ENCODE results near the gene P2RY8. TPM values are rescaled to one million over a fixed set of nuclear protein-coding genes. Genes with fewer than 3 reads are reported as not detected.

Gene P2RY8
- total and polyA plus RNA-seq, 10 of the 15 experiments (the other 5 are each of a cell fraction or from before 2014, with no cell fraction given) = 2.0 to 64.4 (median 36.5) TPM

DNA sequence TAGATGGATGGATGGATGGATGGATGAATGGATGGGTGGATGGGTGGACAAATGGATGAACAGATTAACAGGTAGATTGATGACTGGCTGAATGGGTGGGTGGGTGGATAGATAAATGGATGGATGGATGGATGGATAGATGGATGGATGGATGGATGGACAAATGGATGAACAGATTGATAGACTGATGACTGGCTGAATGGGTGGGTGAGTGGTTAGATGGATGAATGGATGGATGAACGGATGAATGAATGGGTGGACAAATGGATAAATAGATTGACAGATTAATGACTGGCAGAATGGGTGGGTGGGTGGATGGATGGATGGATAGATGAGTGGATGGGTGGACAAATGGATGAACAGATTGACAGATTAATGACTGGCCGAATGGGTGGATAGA, 40.9 kb upstream of the P2RY8 start:
- ATAC-seq (no peak), FAIRE-seq (no peak), DNase-seq (ENCODE audit: low read depth, low spot score) (no peak)
- TF ChIP-seq RFX5 (IDR thresholded peaks at IDR 0.05; ENCODE audit: low read depth, low read length) (no peak), KAT2A (conservative IDR thresholded peaks at IDR 0.05; ENCODE audit: control insufficient read depth, low read depth, low read length) (no peak), NR2F1 (conservative IDR thresholded peaks at IDR 0.05) (no peak), CBFB (IDR thresholded peaks at IDR 0.05; ENCODE audit: low read depth) (no peak), SIX5 (IDR thresholded peaks at IDR 0.05; ENCODE audit: low read depth, low read length, severe bottlenecking) (no peak), MTA2 (IDR thresholded peaks at IDR 0.05; ENCODE audit: low read depth) (no peak)
- TF ChIP-seq, protein P1, sequence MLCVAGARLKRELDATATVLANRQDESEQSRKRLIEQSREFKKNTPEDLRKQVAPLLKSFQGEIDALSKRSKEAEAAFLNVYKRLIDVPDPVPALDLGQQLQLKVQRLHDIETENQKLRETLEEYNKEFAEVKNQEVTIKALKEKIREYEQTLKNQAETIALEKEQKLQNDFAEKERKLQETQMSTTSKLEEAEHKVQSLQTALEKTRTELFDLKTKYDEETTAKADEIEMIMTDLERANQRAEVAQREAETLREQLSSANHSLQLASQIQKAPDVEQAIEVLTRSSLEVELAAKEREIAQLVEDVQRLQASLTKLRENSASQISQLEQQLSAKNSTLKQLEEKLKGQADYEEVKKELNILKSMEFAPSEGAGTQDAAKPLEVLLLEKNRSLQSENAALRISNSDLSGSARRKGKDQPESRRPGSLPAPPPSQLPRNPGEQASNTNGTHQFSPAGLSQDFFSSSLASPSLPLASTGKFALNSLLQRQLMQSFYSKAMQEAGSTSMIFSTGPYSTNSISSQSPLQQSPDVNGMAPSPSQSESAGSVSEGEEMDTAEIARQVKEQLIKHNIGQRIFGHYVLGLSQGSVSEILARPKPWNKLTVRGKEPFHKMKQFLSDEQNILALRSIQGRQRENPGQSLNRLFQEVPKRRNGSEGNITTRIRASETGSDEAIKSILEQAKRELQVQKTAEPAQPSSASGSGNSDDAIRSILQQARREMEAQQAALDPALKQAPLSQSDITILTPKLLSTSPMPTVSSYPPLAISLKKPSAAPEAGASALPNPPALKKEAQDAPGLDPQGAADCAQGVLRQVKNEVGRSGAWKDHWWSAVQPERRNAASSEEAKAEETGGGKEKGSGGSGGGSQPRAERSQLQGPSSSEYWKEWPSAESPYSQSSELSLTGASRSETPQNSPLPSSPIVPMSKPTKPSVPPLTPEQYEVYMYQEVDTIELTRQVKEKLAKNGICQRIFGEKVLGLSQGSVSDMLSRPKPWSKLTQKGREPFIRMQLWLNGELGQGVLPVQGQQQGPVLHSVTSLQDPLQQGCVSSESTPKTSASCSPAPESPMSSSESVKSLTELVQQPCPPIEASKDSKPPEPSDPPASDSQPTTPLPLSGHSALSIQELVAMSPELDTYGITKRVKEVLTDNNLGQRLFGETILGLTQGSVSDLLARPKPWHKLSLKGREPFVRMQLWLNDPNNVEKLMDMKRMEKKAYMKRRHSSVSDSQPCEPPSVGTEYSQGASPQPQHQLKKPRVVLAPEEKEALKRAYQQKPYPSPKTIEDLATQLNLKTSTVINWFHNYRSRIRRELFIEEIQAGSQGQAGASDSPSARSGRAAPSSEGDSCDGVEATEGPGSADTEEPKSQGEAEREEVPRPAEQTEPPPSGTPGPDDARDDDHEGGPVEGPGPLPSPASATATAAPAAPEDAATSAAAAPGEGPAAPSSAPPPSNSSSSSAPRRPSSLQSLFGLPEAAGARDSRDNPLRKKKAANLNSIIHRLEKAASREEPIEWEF (IDR thresholded peaks at IDR 0.05; ENCODE audit: insufficient replicate concordance, low read depth, low read length) = no peak
- TF ChIP-seq, protein P2, sequence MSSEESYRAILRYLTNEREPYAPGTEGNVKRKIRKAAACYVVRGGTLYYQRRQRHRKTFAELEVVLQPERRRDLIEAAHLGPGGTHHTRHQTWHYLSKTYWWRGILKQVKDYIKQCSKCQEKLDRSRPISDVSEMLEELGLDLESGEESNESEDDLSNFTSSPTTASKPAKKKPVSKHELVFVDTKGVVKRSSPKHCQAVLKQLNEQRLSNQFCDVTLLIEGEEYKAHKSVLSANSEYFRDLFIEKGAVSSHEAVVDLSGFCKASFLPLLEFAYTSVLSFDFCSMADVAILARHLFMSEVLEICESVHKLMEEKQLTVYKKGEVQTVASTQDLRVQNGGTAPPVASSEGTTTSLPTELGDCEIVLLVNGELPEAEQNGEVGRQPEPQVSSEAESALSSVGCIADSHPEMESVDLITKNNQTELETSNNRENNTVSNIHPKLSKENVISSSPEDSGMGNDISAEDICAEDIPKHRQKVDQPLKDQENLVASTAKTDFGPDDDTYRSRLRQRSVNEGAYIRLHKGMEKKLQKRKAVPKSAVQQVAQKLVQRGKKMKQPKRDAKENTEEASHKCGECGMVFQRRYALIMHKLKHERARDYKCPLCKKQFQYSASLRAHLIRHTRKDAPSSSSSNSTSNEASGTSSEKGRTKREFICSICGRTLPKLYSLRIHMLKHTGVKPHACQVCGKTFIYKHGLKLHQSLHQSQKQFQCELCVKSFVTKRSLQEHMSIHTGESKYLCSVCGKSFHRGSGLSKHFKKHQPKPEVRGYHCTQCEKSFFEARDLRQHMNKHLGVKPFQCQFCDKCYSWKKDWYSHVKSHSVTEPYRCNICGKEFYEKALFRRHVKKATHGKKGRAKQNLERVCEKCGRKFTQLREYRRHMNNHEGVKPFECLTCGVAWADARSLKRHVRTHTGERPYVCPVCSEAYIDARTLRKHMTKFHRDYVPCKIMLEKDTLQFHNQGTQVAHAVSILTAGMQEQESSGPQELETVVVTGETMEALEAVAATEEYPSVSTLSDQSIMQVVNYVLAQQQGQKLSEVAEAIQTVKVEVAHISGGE (CRISPR knock-in tag; IDR thresholded peaks at IDR 0.05) = no peak
- TF ChIP-seq, protein P3, sequence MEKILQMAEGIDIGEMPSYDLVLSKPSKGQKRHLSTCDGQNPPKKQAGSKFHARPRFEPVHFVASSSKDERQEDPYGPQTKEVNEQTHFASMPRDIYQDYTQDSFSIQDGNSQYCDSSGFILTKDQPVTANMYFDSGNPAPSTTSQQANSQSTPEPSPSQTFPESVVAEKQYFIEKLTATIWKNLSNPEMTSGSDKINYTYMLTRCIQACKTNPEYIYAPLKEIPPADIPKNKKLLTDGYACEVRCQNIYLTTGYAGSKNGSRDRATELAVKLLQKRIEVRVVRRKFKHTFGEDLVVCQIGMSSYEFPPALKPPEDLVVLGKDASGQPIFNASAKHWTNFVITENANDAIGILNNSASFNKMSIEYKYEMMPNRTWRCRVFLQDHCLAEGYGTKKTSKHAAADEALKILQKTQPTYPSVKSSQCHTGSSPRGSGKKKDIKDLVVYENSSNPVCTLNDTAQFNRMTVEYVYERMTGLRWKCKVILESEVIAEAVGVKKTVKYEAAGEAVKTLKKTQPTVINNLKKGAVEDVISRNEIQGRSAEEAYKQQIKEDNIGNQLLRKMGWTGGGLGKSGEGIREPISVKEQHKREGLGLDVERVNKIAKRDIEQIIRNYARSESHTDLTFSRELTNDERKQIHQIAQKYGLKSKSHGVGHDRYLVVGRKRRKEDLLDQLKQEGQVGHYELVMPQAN (conservative IDR thresholded peaks at IDR 0.05) = no peak
- TF ChIP-seq, protein P4, sequence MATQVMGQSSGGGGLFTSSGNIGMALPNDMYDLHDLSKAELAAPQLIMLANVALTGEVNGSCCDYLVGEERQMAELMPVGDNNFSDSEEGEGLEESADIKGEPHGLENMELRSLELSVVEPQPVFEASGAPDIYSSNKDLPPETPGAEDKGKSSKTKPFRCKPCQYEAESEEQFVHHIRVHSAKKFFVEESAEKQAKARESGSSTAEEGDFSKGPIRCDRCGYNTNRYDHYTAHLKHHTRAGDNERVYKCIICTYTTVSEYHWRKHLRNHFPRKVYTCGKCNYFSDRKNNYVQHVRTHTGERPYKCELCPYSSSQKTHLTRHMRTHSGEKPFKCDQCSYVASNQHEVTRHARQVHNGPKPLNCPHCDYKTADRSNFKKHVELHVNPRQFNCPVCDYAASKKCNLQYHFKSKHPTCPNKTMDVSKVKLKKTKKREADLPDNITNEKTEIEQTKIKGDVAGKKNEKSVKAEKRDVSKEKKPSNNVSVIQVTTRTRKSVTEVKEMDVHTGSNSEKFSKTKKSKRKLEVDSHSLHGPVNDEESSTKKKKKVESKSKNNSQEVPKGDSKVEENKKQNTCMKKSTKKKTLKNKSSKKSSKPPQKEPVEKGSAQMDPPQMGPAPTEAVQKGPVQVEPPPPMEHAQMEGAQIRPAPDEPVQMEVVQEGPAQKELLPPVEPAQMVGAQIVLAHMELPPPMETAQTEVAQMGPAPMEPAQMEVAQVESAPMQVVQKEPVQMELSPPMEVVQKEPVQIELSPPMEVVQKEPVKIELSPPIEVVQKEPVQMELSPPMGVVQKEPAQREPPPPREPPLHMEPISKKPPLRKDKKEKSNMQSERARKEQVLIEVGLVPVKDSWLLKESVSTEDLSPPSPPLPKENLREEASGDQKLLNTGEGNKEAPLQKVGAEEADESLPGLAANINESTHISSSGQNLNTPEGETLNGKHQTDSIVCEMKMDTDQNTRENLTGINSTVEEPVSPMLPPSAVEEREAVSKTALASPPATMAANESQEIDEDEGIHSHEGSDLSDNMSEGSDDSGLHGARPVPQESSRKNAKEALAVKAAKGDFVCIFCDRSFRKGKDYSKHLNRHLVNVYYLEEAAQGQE (IDR thresholded peaks at IDR 0.05; ENCODE audit: low read depth, low read length) = no peak
- H3K4me1 ChIP-seq (ENCODE audit: control insufficient read depth, insufficient read depth, low read length) = peaks cover 11% of the 10 kb centered on the region
- ChIA-PET SMC1A (ENCODE audit: uncharacterized antibody, unreplicated experiment) (no interaction called here), CTCF (no interaction called here), POLR2A (no interaction called here), RAD21 (ENCODE audit: unreplicated experiment) (no interaction called here)
- H3K36me3 ChIP-seq (ENCODE audit: control insufficient read depth in 2 of 2, insufficient read depth in 2 of 2, low read length in 1 of 2) = no peaks in the 10 kb centered on the region
- intact Hi-C loops (cut with micrococcal nuclease; ENCODE audit: unreplicated experiment) = no loop called here
- no peaks in the 10 kb centered on the region for H3K27me3 ChIP-seq (replicated peaks in 1 of 2; ENCODE audit: control insufficient read depth in 2 of 2, insufficient read depth in 2 of 2, low read length in 1 of 2)
- no peak overlapping the region for H3K27ac ChIP-seq (ENCODE audit: control insufficient read depth, insufficient read depth)
- no peaks in the 10 kb centered on the region for H3K79me2 ChIP-seq (ENCODE audit: control insufficient read depth, insufficient read depth, low read length)
- H3K4me2 ChIP-seq (ENCODE audit: control insufficient read depth, insufficient read depth) = no peak overlapping the region
- no peaks in the 10 kb centered on the region for H4K20me1 ChIP-seq (ENCODE audit: control insufficient read depth, insufficient read depth)
- H2AFZ ChIP-seq (ENCODE audit: control insufficient read depth, low read depth, low read length) = no peak overlapping the region
- 72% methylated on average over 2 of the region's 2 CpGs for WGBS (ENCODE audit: insufficient coverage, insufficient replicate concordance, low lambda C conversion rate, missing lambda C conversion rate)
- no peak overlapping the region for H3K4me3 ChIP-seq
- no peaks in the 10 kb centered on the region; the same call in 2 of the 3 replicates for H3K9me3 ChIP-seq (replicated peaks; ENCODE audit: control insufficient read depth, insufficient read depth, low read length)
- BruUV-seq (replicated peaks) = no TSS peak
- H3K9ac ChIP-seq (ENCODE audit: control insufficient read depth, insufficient read depth, low read length) = no peak overlapping the region
- in situ Hi-C loops (cut with MboI) = no loop called here
